GM21381 (cell line): Measurements from ENCODE around the gene RPAP2.

Experiments used
- ATAC-seq: cut with Tn5 transposase; IDR thresholded peaks from one replicate; pipeline ENCODE4 v1.9.1; 2021; ENCODE audit warnings: mild to moderate bottlenecking, moderate library complexity; ENCODE audit not compliant: unreplicated experiment

RPAP2 gene

GRCh38 chr1:92445865-92446264 lies 147.0 kb downstream of the RPAP2 start:
- no peak for ATAC-seq

GRCh38 chr1:92446546-92446945 lies 147.7 kb downstream of the RPAP2 start:
- no peak for ATAC-seq

GRCh38 chr1:92447033-92447681 lies 148.3 kb downstream of the RPAP2 start:
- ATAC-seq: no peak

GRCh38 chr1:92447976-92448375 lies 149.1 kb downstream of the RPAP2 start:
- ATAC-seq: no peak
